ENCODE measurements around the gene TFAP2C. TPM values are rescaled to one million over a fixed set of nuclear protein-coding genes. Genes with fewer than 3 reads are reported as not detected.

The TFAP2C gene
- total and polyA plus RNA-seq, 9 of the 15 experiments (the other 6 are each of a cell fraction or from before 2014, with no cell fraction given): 0.03 to 0.04 TPM; not detected in 7

DNA sequence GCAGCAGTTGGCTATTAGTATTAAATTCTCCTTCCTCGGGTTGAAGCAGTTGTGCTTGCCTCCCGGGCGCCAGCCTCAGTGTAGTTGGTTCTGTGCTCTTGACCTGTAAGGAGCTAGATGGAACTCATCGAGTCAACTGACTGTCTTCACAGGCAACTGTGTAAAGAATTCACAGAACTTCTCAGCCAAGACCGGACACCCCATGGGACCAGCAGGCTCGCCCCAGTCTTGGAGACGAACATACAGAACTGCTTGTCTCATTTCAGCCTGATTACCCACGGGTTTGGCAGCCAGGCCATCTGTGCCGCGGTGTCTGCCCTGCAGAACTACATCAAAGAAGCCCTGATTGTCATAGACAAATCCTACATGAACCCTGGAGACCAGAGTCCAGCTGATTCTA lies 8.5 kb downstream of the TFAP2C start:
- no peak for FAIRE-seq
- in situ Hi-C loops (cut with MboI): no loop called here
- CTCF ChIA-PET (ENCODE audit: low intra/inter-chr PET ratio): no interaction called here

More for the DNA sequence above, 8.5 kb downstream of the TFAP2C start:
- POLR2A ChIA-PET: interaction anchor here (0.6 kb wide), 1 partner anchor 1077 kb away, joined by 4 read pairs; no protein-coding TSS in a partner anchor
- no peak overlapping the region for H3K4me2 ChIP-seq (ENCODE audit: insufficient read depth, low read length)
- no peaks in the 10 kb centered on the region for H3K36me3 ChIP-seq (ENCODE audit: control insufficient read depth, insufficient read depth, low read length)
- no TSS peak for BruUV-seq (replicated peaks)
- no peaks in the 10 kb centered on the region for H3K4me1 ChIP-seq (replicated peaks in 1 of 2; ENCODE audit: control insufficient read depth in 2 of 2, insufficient read depth in 2 of 2, low read length in 2 of 2)
- no peaks in the 10 kb centered on the region for H3K79me2 ChIP-seq (ENCODE audit: control insufficient read depth, insufficient read depth, low read length)
- intact Hi-C loops (cut with micrococcal nuclease): no loop called here
- DNase-seq (ENCODE audit: extremely low read depth in 1 of 4, low spot score in 3 of 4) (no peak), ATAC-seq (no peak)
- H2AFZ ChIP-seq (ENCODE audit: low read depth, low read length): no peak overlapping the region
- H3K9me3 ChIP-seq (replicated peaks; ENCODE audit: control insufficient read depth, insufficient read depth, low read depth, low read length): no peaks in the 10 kb centered on the region
- H3K27ac ChIP-seq (ENCODE audit: extremely low read depth, low read depth, low read length): no peak overlapping the region
- peaks cover 28 to 34% of the 10 kb centered on the region in 2 experiments; a peak in 4 of 5 replicates for H3K27me3 ChIP-seq (ENCODE audit: control insufficient read depth in 2 of 2, insufficient read depth in 2 of 2, low read length in 2 of 2)
- H3K9ac ChIP-seq (ENCODE audit: insufficient read depth in 1 of 2, low read depth in 2 of 2, low read length in 2 of 2): no peak overlapping the region
- peaks cover 2% of the 10 kb centered on the region for H3K9me1 ChIP-seq (ENCODE audit: control insufficient read depth, insufficient read depth, low read length)
- TF ChIP-seq SMAD3 (CRISPR knock-in tag; conservative IDR thresholded peaks at IDR 0.05) (no peak), ZNF436 (CRISPR knock-in tag; IDR thresholded peaks at IDR 0.05) (no peak), NONO (IDR thresholded peaks at IDR 0.05; ENCODE audit: low read depth in 2 of 2, low read length in 1 of 2) (no peak), ILK (tag; IDR thresholded peaks at IDR 0.05; ENCODE audit: borderline replicate concordance, low read depth) (no peak), MTA1 (IDR thresholded peaks at IDR 0.05; ENCODE audit: borderline replicate concordance) (no peak)
- TF ChIP-seq, protein P1, sequence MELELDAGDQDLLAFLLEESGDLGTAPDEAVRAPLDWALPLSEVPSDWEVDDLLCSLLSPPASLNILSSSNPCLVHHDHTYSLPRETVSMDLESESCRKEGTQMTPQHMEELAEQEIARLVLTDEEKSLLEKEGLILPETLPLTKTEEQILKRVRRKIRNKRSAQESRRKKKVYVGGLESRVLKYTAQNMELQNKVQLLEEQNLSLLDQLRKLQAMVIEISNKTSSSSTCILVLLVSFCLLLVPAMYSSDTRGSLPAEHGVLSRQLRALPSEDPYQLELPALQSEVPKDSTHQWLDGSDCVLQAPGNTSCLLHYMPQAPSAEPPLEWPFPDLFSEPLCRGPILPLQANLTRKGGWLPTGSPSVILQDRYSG (tag; conservative IDR thresholded peaks at IDR 0.05; ENCODE audit: low read depth): no peak
- TF ChIP-seq, protein P2, sequence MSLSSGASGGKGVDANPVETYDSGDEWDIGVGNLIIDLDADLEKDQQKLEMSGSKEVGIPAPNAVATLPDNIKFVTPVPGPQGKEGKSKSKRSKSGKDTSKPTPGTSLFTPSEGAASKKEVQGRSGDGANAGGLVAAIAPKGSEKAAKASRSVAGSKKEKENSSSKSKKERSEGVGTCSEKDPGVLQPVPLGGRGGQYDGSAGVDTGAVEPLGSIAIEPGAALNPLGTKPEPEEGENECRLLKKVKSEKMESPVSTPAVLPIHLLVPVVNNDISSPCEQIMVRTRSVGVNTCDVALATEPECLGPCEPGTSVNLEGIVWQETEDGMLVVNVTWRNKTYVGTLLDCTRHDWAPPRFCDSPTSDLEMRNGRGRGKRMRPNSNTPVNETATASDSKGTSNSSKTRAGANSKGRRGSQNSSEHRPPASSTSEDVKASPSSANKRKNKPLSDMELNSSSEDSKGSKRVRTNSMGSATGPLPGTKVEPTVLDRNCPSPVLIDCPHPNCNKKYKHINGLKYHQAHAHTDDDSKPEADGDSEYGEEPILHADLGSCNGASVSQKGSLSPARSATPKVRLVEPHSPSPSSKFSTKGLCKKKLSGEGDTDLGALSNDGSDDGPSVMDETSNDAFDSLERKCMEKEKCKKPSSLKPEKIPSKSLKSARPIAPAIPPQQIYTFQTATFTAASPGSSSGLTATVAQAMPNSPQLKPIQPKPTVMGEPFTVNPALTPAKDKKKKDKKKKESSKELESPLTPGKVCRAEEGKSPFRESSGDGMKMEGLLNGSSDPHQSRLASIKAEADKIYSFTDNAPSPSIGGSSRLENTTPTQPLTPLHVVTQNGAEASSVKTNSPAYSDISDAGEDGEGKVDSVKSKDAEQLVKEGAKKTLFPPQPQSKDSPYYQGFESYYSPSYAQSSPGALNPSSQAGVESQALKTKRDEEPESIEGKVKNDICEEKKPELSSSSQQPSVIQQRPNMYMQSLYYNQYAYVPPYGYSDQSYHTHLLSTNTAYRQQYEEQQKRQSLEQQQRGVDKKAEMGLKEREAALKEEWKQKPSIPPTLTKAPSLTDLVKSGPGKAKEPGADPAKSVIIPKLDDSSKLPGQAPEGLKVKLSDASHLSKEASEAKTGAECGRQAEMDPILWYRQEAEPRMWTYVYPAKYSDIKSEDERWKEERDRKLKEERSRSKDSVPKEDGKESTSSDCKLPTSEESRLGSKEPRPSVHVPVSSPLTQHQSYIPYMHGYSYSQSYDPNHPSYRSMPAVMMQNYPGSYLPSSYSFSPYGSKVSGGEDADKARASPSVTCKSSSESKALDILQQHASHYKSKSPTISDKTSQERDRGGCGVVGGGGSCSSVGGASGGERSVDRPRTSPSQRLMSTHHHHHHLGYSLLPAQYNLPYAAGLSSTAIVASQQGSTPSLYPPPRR (CRISPR knock-in tag; IDR thresholded peaks at IDR 0.05; ENCODE audit: borderline replicate concordance): no peak
- 0% methylated on average over 10 of the region's 10 CpGs for WGBS (ENCODE audit: insufficient coverage, low coverage, missing lambda C conversion rate)
- no peaks in the 10 kb centered on the region for H4K20me1 ChIP-seq (replicated peaks; ENCODE audit: control insufficient read depth, insufficient read depth, low read length)
- no peak overlapping the region for H3K4me3 ChIP-seq

Data from K562 (cell line).